Measurements from ENCODE around the gene BMPER.

DNA sequence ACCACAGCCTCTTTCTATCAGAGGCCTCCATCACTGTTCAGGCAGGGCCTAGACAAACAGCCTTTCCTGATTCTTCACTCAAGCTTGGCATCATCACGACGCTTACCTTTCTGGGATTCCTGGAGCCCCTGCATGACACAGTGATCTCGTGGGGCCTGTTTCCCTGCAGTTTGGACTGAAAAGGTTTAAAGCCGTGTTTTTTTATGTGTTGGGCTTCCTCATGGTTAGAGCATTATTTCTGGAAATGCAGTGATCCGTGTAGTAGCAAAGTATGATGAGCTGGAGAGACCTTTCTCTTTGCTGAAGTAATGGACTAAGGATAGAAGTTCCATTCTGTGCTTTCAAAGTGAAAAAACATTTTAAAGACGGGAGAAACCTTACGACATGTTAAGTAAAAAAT lies 169.1 kb downstream of the BMPER start:
- TF ChIP-seq, protein P1, sequence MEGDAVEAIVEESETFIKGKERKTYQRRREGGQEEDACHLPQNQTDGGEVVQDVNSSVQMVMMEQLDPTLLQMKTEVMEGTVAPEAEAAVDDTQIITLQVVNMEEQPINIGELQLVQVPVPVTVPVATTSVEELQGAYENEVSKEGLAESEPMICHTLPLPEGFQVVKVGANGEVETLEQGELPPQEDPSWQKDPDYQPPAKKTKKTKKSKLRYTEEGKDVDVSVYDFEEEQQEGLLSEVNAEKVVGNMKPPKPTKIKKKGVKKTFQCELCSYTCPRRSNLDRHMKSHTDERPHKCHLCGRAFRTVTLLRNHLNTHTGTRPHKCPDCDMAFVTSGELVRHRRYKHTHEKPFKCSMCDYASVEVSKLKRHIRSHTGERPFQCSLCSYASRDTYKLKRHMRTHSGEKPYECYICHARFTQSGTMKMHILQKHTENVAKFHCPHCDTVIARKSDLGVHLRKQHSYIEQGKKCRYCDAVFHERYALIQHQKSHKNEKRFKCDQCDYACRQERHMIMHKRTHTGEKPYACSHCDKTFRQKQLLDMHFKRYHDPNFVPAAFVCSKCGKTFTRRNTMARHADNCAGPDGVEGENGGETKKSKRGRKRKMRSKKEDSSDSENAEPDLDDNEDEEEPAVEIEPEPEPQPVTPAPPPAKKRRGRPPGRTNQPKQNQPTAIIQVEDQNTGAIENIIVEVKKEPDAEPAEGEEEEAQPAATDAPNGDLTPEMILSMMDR (IDR thresholded peaks at IDR 0.05): no peak
- no peak for TF ChIP-seq POLR2A (IDR thresholded peaks at IDR 0.05)

Measured in thyroid gland (tissue), 4 donors.